H1 (cell line): ENCODE data around the gene ASTN2. TPM values are rescaled to one million over a fixed set of nuclear protein-coding genes. Genes with fewer than 3 reads are reported as not detected.

Experiments used
- CTCF ChIA-PET: fragments of 300-600 bp; sonication (Branson Sonifier 250); formaldehyde crosslinking; loops from one replicate; lab custom pipeline; 2021; ENCODE audit not compliant: partially characterized antibody; lab: Charles Lee
- POLR2A ChIA-PET: fragments of 300-600 bp; sonication (Branson Sonifier 250); formaldehyde crosslinking; loops from one replicate; lab custom pipeline; 2021; ENCODE audit warnings: inconsistent platforms; ENCODE audit not compliant: partially characterized antibody; lab: Charles Lee
- DNase-seq, 2 experiments: peaks; one replicate each; pipeline versions ENCODE4 v3.0.0 to v3.0.0-alpha.2; 2010 to 2022; ENCODE audit warnings: low spot score in 2 of 2, low read depth in 1 of 2, mixed read lengths in 1 of 2
- FAIRE-seq: peaks from 2 replicates; lab custom pipeline; 2011; peaks lifted over from hg19 to GRCh38; lab: Jason Lieb, UNC
- H2AFZ ChIP-seq: 2 replicates; pipeline ENCODE4 v1.8.1; 2012; ENCODE audit warnings: low read length, inconsistent platforms
- H2AK5ac ChIP-seq: 2 replicates; pipeline ENCODE4 v1.6.1; 2013; ENCODE audit warnings: low read depth, low read length
- H2BK120ac ChIP-seq: replicated peaks from 2 replicates; pipeline ENCODE3; 2013; ENCODE audit warnings: low read depth, low read length, inconsistent platforms
- H2BK12ac ChIP-seq: 2 replicates; pipeline ENCODE4 v1.6.1; 2013; ENCODE audit warnings: low read depth, low read length
- H2BK15ac ChIP-seq: 2 replicates; pipeline ENCODE4 v1.6.1; 2013; ENCODE audit warnings: low read length
- H2BK20ac ChIP-seq: 2 replicates; pipeline ENCODE4 v1.6.1; 2013; ENCODE audit warnings: low read length
- H2BK5ac ChIP-seq: 2 replicates; pipeline ENCODE4 v1.6.1; 2013; ENCODE audit warnings: low read depth, low read length
- H3K14ac ChIP-seq: 2 replicates; pipeline ENCODE4 v1.6.1; 2013; ENCODE audit warnings: inconsistent platforms; ENCODE audit not compliant: insufficient read length
- H3K18ac ChIP-seq: 2 replicates; pipeline ENCODE4 v1.6.1; 2013; ENCODE audit warnings: low read length; ENCODE audit errors: extremely low read depth
- H3K23ac ChIP-seq: 2 replicates; pipeline ENCODE4 v1.6.1; 2013; ENCODE audit warnings: inconsistent platforms; ENCODE audit not compliant: insufficient read length
- H3K23me2 ChIP-seq: 2 replicates; pipeline ENCODE4 v1.6.1; 2013; ENCODE audit warnings: low read depth, low read length
- H3K27ac ChIP-seq: 2 replicates; pipeline ENCODE4 v1.6.1; 2011; ENCODE audit warnings: low read depth, low read length, inconsistent platforms
- H3K27me3 ChIP-seq, 4 experiments: replicated peaks in 1 of 4; 1 replicate in 1 of 4; 2 replicates in 3 of 4; pipeline versions ENCODE4 v1.6.1 to v1.8.1; 2011 to 2013; ENCODE audit warnings: low read length in 3 of 4, mild to moderate bottlenecking in 3 of 4, inconsistent platforms in 2 of 4, mixed read lengths in 2 of 4, moderate library complexity in 1 of 4; ENCODE audit not compliant: control insufficient read depth in 3 of 4, insufficient read depth in 3 of 4; ENCODE audit errors: extremely low read depth in 1 of 4
- H3K36me3 ChIP-seq, 4 experiments: 2 replicates each; pipeline versions ENCODE4 v1.6.1 to v1.8.1; 2011 to 2013; ENCODE audit warnings: mild to moderate bottlenecking in 4 of 4, low read length in 3 of 4, moderate library complexity in 2 of 4, control low read depth in 1 of 4, inconsistent platforms in 1 of 4; ENCODE audit not compliant: insufficient read depth in 4 of 4, control insufficient read depth in 2 of 4
- H3K4ac ChIP-seq: replicated peaks from 2 replicates; pipeline ENCODE3; 2013; ENCODE audit warnings: low read length, low read depth, mixed read lengths, inconsistent platforms; ENCODE audit not compliant: insufficient read length
- H3K4me1 ChIP-seq, 4 experiments: replicated peaks in 1 of 4; 1 replicate in 1 of 4; 2 replicates in 3 of 4; pipeline versions ENCODE4 v1.6.1 to v1.8.1; 2011 to 2013; ENCODE audit warnings: low read length in 3 of 4, inconsistent platforms in 2 of 4, mixed read lengths in 1 of 4; ENCODE audit not compliant: insufficient read depth in 4 of 4, control insufficient read depth in 3 of 4
- H3K4me2 ChIP-seq, 2 experiments: 2 replicates each; pipeline versions ENCODE4 v1.6.1 to v1.8.1; 2011 to 2013; ENCODE audit warnings: low read depth in 2 of 2, low read length in 2 of 2, control low read depth in 1 of 2, inconsistent platforms in 1 of 2, mild to moderate bottlenecking in 1 of 2; ENCODE audit not compliant: insufficient read depth in 1 of 2
- H3K4me3 ChIP-seq, 4 experiments: fragments of 200-600, 300-600 bp in 1 of 4; sonication (generic), shearing (Covaris generic), sonication (Bioruptor Twin) in 1 of 4; 2 replicates each; pipeline versions ENCODE4 v1.5.1 to v1.8.1; 2011 to 2016; ENCODE audit warnings: low read length in 4 of 4, low read depth in 3 of 4, control low read depth in 2 of 4, inconsistent platforms in 2 of 4, mild to moderate bottlenecking in 2 of 4, mixed read lengths in 1 of 4, moderate library complexity in 1 of 4; ENCODE audit not compliant: insufficient read depth in 2 of 4; ENCODE audit errors: extremely low read depth in 1 of 4
- H3K56ac ChIP-seq: replicated peaks from 2 replicates; pipeline ENCODE3; 2013; ENCODE audit warnings: low read depth, mild to moderate bottlenecking, mixed read lengths, low read length, inconsistent platforms; ENCODE audit not compliant: insufficient read length
- H3K79me1 ChIP-seq: 2 replicates; pipeline ENCODE4 v1.6.1; 2013; ENCODE audit warnings: low read depth, low read length, control low read depth
- H3K79me2 ChIP-seq, 2 experiments: 2 replicates each; pipeline versions ENCODE4 v1.6.1 to v1.8.1; 2012 to 2013; ENCODE audit warnings: low read length in 2 of 2, mild to moderate bottlenecking in 2 of 2, inconsistent platforms in 1 of 2; ENCODE audit not compliant: insufficient read depth in 2 of 2, control insufficient read depth in 1 of 2
- H3K9ac ChIP-seq, 4 experiments: replicated peaks in 1 of 4; 1 replicate in 1 of 4; 2 replicates in 3 of 4; pipeline versions ENCODE4 v1.6.1 to v1.8.1; 2011 to 2013; ENCODE audit warnings: low read depth in 3 of 4, low read length in 3 of 4, control low read depth in 2 of 4, mild to moderate bottlenecking in 2 of 4, moderate library complexity in 2 of 4, inconsistent platforms in 1 of 4; ENCODE audit errors: extremely low read depth in 1 of 4
- H3K9me3 ChIP-seq, 2 experiments: 2 replicates each; pipeline versions ENCODE4 v1.6.1 to v1.8.1; 2012 to 2013; ENCODE audit warnings: mild to moderate bottlenecking in 2 of 2, moderate library complexity in 2 of 2, control low read depth in 1 of 2, inconsistent platforms in 1 of 2, low read depth in 1 of 2, low read length in 1 of 2, mixed read lengths in 1 of 2; ENCODE audit not compliant: insufficient read depth in 2 of 2
- H4K20me1 ChIP-seq, 2 experiments: replicated peaks in 1 of 2; 2 replicates each; pipeline versions ENCODE3 to v1.8.1; 2011 to 2013; ENCODE audit warnings: inconsistent platforms in 2 of 2, low read length in 2 of 2, mild to moderate bottlenecking in 1 of 2; ENCODE audit not compliant: insufficient read depth in 2 of 2, control insufficient read depth in 1 of 2
- H4K5ac ChIP-seq: 2 replicates; pipeline ENCODE4 v1.6.1; 2013; ENCODE audit warnings: low read length, low read depth, mixed read lengths, inconsistent platforms; ENCODE audit not compliant: insufficient read length
- H4K8ac ChIP-seq: 2 replicates; pipeline ENCODE4 v1.8.0; 2013; ENCODE audit warnings: mild to moderate bottlenecking, moderate library complexity, low read length, inconsistent platforms; ENCODE audit not compliant: insufficient read depth; ENCODE audit errors: extremely low read depth
- H4K91ac ChIP-seq: replicated peaks from 2 replicates; pipeline ENCODE3; 2013; ENCODE audit warnings: low read length, mixed read lengths, inconsistent platforms; ENCODE audit not compliant: insufficient read length
- BCL11A ChIP-seq, 2 experiments: IDR thresholded peaks; one replicate each; pipeline ENCODE4 v1.6.1; 2011; ENCODE audit warnings: low read depth in 2 of 2, low read length in 2 of 2, mild to moderate bottlenecking in 2 of 2
- GTF2F1 ChIP-seq: IDR thresholded peaks from 2 replicates; pipeline ENCODE4 v1.6.1; 2012; ENCODE audit warnings: low read depth, low read length, improper control_type of control experiment, borderline replicate concordance
- NRF1 ChIP-seq: IDR thresholded peaks from 2 replicates; pipeline ENCODE4 v1.6.1; 2011; ENCODE audit warnings: mild to moderate bottlenecking, low read depth, low read length, improper control_type of control experiment
- WGBS, 2 experiments: shearing (Covaris generic) in 1 of 2; methylation state at CpG; one replicate each; pipeline versions ENCODE4 v1.1.6 to v1.1.7; 2013 to 2015; ENCODE audit warnings: low lambda C conversion rate in 2 of 2, mixed read lengths in 2 of 2, inconsistent platforms in 1 of 2, low coverage in 1 of 2, missing lambda C conversion rate in 1 of 2; ENCODE audit not compliant: insufficient replicate concordance in 2 of 2, insufficient coverage in 1 of 2, insufficient read length in 1 of 2; ENCODE audit errors: extremely low coverage in 1 of 2, missing lambda C conversion rate in 1 of 2; 5-methylcytosine and 5-hydroxymethylcytosine counted together
- polyA plus RNA-seq, 7 experiments: library from polyadenylated mRNA; depleted of rRNA in 3 of 7; stranded (reverse) in 5 of 7; unstranded in 2 of 7; fragments of >200 nt in 5 of 7; fragments of 200-250 nt in 2 of 7; gene quantifications; 1 replicate in 5 of 7; 2 replicates in 1 of 7; 4 replicates in 1 of 7; pipeline versions ENCODE4 v1.2.1 to v1.2.3, GENCODE V29; 2011 to 2013; ENCODE audit warnings: missing spikeins in 2 of 7, mixed read lengths in 2 of 7
- total RNA-seq: library from RNA; stranded (reverse); fragmentation: NEBNext Ultra II Directional; extraction: Animal tissue kit (Norgen Biotek cat#: 25700); gene quantifications from 2 replicates; pipeline ENCODE4 v1.2.1, GENCODE V29; 2021

The ASTN2 gene
- total and polyA plus RNA-seq, 2 of the 8 experiments (the other 6 are each of a cell fraction or from before 2014, with no cell fraction given) = 8.2 to 13.7 TPM

- FAIRE-seq = no peak
- no peak overlapping the region for H3K23ac ChIP-seq
- H3K79me1 ChIP-seq = no peaks in the 10 kb centered on the region
- no peak overlapping the region for H3K4ac ChIP-seq
- H4K5ac ChIP-seq = no peak overlapping the region
- H3K9ac ChIP-seq = no peak overlapping the region
- no peak overlapping the region for H4K91ac ChIP-seq
- no peak overlapping the region for H3K4me2 ChIP-seq
- no peak overlapping the region for H3K56ac ChIP-seq
- POLR2A ChIA-PET = no interaction called here
- no peak for TF ChIP-seq BCL11A (IDR thresholded peaks at IDR 0.05; ENCODE audit: low read depth in 2 of 2, low read length in 2 of 2)
- no peak for TF ChIP-seq GTF2F1
- no peak for TF ChIP-seq NRF1
- no peaks in the 10 kb centered on the region for H3K9me3 ChIP-seq
- no peak overlapping the region for H3K18ac ChIP-seq
- no peak overlapping the region for H2BK120ac ChIP-seq
- no peak overlapping the region for H2BK15ac ChIP-seq
- no peak overlapping the region for H3K27ac ChIP-seq
- no peak overlapping the region for H2AK5ac ChIP-seq
- no peak overlapping the region for H2BK5ac ChIP-seq
- H3K36me3 ChIP-seq = no peaks in the 10 kb centered on the region
- H2BK20ac ChIP-seq = no peak overlapping the region
- H3K4me3 ChIP-seq = no peak overlapping the region
- no peaks in the 10 kb centered on the region for H3K4me1 ChIP-seq
- CTCF ChIA-PET = interaction anchor here (1.1 to 5.2 kb wide), 4 partner anchors 11 to 136 kb away, joined by 3 to 27 read pairs (median 8); no protein-coding TSS in a partner anchor
- H4K8ac ChIP-seq = no peak overlapping the region
- no peak overlapping the region for H3K14ac ChIP-seq
- no peaks in the 10 kb centered on the region for H3K23me2 ChIP-seq
- no peaks in the 10 kb centered on the region for H3K27me3 ChIP-seq
- no peak overlapping the region for H2BK12ac ChIP-seq
- H3K79me2 ChIP-seq = no peaks in the 10 kb centered on the region
- no peak for DNase-seq
- H2AFZ ChIP-seq = no peak overlapping the region
- no peaks in the 10 kb centered on the region for H4K20me1 ChIP-seq
- 69% methylated on average over 3 of the region's 3 CpGs; no CpG with 5 or more reads in 1 of the 2 experiments for WGBS, 2 experiments
Observed at GRCh38 chr9:116724123-116724522, 690.7 kb downstream of the ASTN2 start.
